Sigmoid colon (tissue), 7 donors: ENCODE measurements around the gene CST8. TPM values are rescaled to one million over a fixed set of nuclear protein-coding genes. Genes with fewer than 3 reads are reported as not detected.

Experiments
- DNase-seq: peaks from one replicate; pipeline ENCODE4 v3.0.0-alpha.2; 2019
- H3K27ac ChIP-seq, 4 donors: fragments of 200-600 bp; sonication (generic); one replicate each; pipeline ENCODE4 v1.5.1; 2016 to 2019; ENCODE audit warnings: mild to moderate bottlenecking in 1 of 4
- H3K27me3 ChIP-seq, 3 donors: fragments of 200-600 bp; sonication (generic); one replicate each; pipeline ENCODE4 v1.5.1; 2019; ENCODE audit warnings: mild to moderate bottlenecking in 1 of 3
- H3K36me3 ChIP-seq, 4 donors: fragments of 200-600 bp; sonication (generic); one replicate each; pipeline ENCODE4 v1.5.1; 2016 to 2019
- H3K4me1 ChIP-seq, 4 donors: fragments of 200-600 bp; sonication (generic); one replicate each; pipeline ENCODE4 v1.5.1; 2017 to 2019
- H3K4me3 ChIP-seq, 4 donors: fragments of 200-600 bp; sonication (generic); one replicate each; pipeline ENCODE4 v1.5.1; 2017 to 2019; ENCODE audit warnings: mild to moderate bottlenecking in 2 of 4, moderate library complexity in 1 of 4
- H3K9me3 ChIP-seq, 4 donors: fragments of 200-600 bp in 3 of 4; sonication (generic) in 3 of 4; one replicate each; pipeline versions ENCODE4 v1.5.1 to v1.6.1; 2013 to 2019
- CTCF ChIP-seq, 4 experiments: fragments of 450-650 bp in 3 of 4; fragments of 200-600 bp in 1 of 4; IDR thresholded peaks; one replicate each; pipeline ENCODE4 v1.5.1; 2016 to 2019; ENCODE audit warnings: antibody characterized with exemption in 4 of 4, mild to moderate bottlenecking in 3 of 4, moderate library complexity in 2 of 4
- EP300 ChIP-seq, 4 donors: sonication (generic); formaldehyde crosslinking; IDR thresholded peaks; one replicate each; pipeline ENCODE4 v1.6.1; 2017; ENCODE audit warnings: antibody characterized with exemption in 4 of 4
- POLR2A ChIP-seq, 2 donors: fragments of 450-650 bp; IDR thresholded peaks; one replicate each; pipeline ENCODE4 v1.6.1; 2016; ENCODE audit warnings: antibody characterized with exemption in 2 of 2, mild to moderate bottlenecking in 2 of 2, moderate library complexity in 2 of 2
- POLR2AphosphoS5 ChIP-seq, 4 donors: sonication (generic); formaldehyde crosslinking; IDR thresholded peaks; one replicate each; pipeline ENCODE4 v1.6.1; 2017; ENCODE audit warnings: antibody characterized with exemption in 4 of 4
- WGBS, 2 donors: extraction: QIAGEN DNeasy Blood & Tissue Kit; methylation state at CpG; one replicate each; pipeline ENCODE4 v1.1.7; 2013; 5-methylcytosine and 5-hydroxymethylcytosine counted together
- intact Hi-C: fragments of 100-400 bp; cut with DNase I; formaldehyde crosslinking; loops from one replicate; pipeline ENCODE4 v1.15.1; 2023
- polyA plus RNA-seq, 3 donors: library from polyadenylated mRNA; stranded (reverse); fragments of 200-250 nt; gene quantifications; one replicate each; pipeline ENCODE4 v1.2.3, GENCODE V29; 2013
- total RNA-seq, 4 donors: library from RNA; depleted of rRNA; stranded (reverse); fragments of >200 nt; gene quantifications; one replicate each; pipeline ENCODE4 v1.1.0, GENCODE V29; 2016
- donor health status: healthy with polysubstance abuse.
- donor health status: Bipolar disorder and iron deficiency.
- donor health status: healthy.

Gene CST8
- total and polyA plus RNA-seq, 7 donors = not detected

GRCh38 chr20:23524146-23524545, 33.2 kb downstream of the CST8 start:
- WGBS, 2 donors = 88 to 92% methylated on average over 10 of the region's 10 CpGs
- intact Hi-C loops = no loop called here
- H3K27me3 ChIP-seq = no peaks in the 10 kb centered on the region
- no peak overlapping the region for H3K27ac ChIP-seq
- H3K4me1 ChIP-seq = no peaks in the 10 kb centered on the region
- no peak for TF ChIP-seq EP300 (IDR thresholded peaks at IDR 0.05)
- TF ChIP-seq CTCF (IDR thresholded peaks at IDR 0.05) = no peak
- no peak for TF ChIP-seq POLR2AphosphoS5 (IDR thresholded peaks at IDR 0.05)
- TF ChIP-seq POLR2A (IDR thresholded peaks at IDR 0.05) = no peak
- no peak overlapping the region for H3K4me3 ChIP-seq
- H3K9me3 ChIP-seq = peaks cover 0 to 5% (median 0%) of the 10 kb centered on the region in 4 donors
- DNase-seq = no peak
- H3K36me3 ChIP-seq = no peaks in the 10 kb centered on the region

GRCh38 chr20:23526850-23527249, 35.9 kb downstream of the CST8 start:
- Histone ChIP-seq H3K36me3 (no peaks in the 10 kb centered on the region), H3K27me3 (no peaks in the 10 kb centered on the region), H3K4me1 (no peaks in the 10 kb centered on the region), H3K4me3 (no peak overlapping the region), H3K9me3 (peaks cover 0 to 5% (median 0%) of the 10 kb centered on the region in 4 donors), H3K27ac (no peak overlapping the region)
- intact Hi-C loops = no loop called here
- WGBS, 2 donors = 94 to 95% methylated on average over 1 of the region's 1 CpG
- TF ChIP-seq CTCF (IDR thresholded peaks at IDR 0.05) (no peak), EP300 (IDR thresholded peaks at IDR 0.05) (no peak), POLR2AphosphoS5 (IDR thresholded peaks at IDR 0.05) (no peak), POLR2A (IDR thresholded peaks at IDR 0.05) (no peak)
- no peak for DNase-seq

- DNase-seq = no peak
- 53 to 67% methylated on average over 1 of the region's 1 CpG for WGBS, 2 donors
- H3K36me3 ChIP-seq = no peaks in the 10 kb centered on the region
These were observed 38.0 kb downstream of the CST8 start for GRCh38 chr20:23528867-23529431.

GRCh38 chr20:23530937-23531567, 40.1 kb downstream of the CST8 start:
- H3K9me3 ChIP-seq = peaks cover 0 to 5% (median 0%) of the 10 kb centered on the region in 4 donors
- no peaks in the 10 kb centered on the region for H3K36me3 ChIP-seq
- H3K27me3 ChIP-seq = no peaks in the 10 kb centered on the region
- H3K4me3 ChIP-seq = no peak overlapping the region
- WGBS, 2 donors = 40 to 64% methylated on average over 1 of the region's 1 CpG
- intact Hi-C loops = no loop called here
- no peak for TF ChIP-seq CTCF (IDR thresholded peaks at IDR 0.05)
- TF ChIP-seq POLR2A (IDR thresholded peaks at IDR 0.05) = no peak
- TF ChIP-seq EP300 (IDR thresholded peaks at IDR 0.05) = no peak
- TF ChIP-seq POLR2AphosphoS5 (IDR thresholded peaks at IDR 0.05) = no peak
- H3K27ac ChIP-seq = no peak overlapping the region
- no peaks in the 10 kb centered on the region for H3K4me1 ChIP-seq
- no peak for DNase-seq

More at GRCh38 chr20:23528867-23529431, 38.0 kb downstream of the CST8 start:
- Histone ChIP-seq H3K9me3 (peaks cover 0 to 5% (median 0%) of the 10 kb centered on the region in 4 donors), H3K27me3 (no peaks in the 10 kb centered on the region), H3K4me3 (no peak overlapping the region), H3K27ac (no peak overlapping the region), H3K4me1 (no peaks in the 10 kb centered on the region)
- intact Hi-C loops = no loop called here
- TF ChIP-seq EP300 (IDR thresholded peaks at IDR 0.05) (no peak), CTCF (IDR thresholded peaks at IDR 0.05) (no peak), POLR2AphosphoS5 (IDR thresholded peaks at IDR 0.05) (no peak), POLR2A (IDR thresholded peaks at IDR 0.05) (no peak)
